CD4-positive, CD25-positive, alpha-beta regulatory T cell (primary cell): ENCODE data around the gene MCC. TPM values are rescaled to one million over a fixed set of nuclear protein-coding genes. Genes with fewer than 3 reads are reported as not detected.

Source experiments
- ATAC-seq, 2 donors: fragments of 150-1000 bp; cut with Tn5 transposase; one replicate each; pipeline ENCODE4 v1.10.0; 2021; ENCODE audit warnings: low read depth in 2 of 2, moderate number of reproducible peaks in 2 of 2, moderate library complexity in 1 of 2
- DNase-seq, 3 donors: peaks; one replicate each; pipeline versions ENCODE4 v3.0.0 to v3.0.0-alpha.2; 2012 to 2022; ENCODE audit warnings: mixed read lengths in 1 of 3
- H3K27ac ChIP-seq: one replicate; pipeline ENCODE4 v1.7.0; 2013; ENCODE audit warnings: mild to moderate bottlenecking, low read length; ENCODE audit not compliant: insufficient read depth, poor library complexity, severe bottlenecking
- H3K27me3 ChIP-seq: one replicate; pipeline ENCODE4 v1.7.0; 2013; ENCODE audit warnings: low read length; ENCODE audit not compliant: control insufficient read depth, insufficient read depth
- H3K36me3 ChIP-seq: one replicate; pipeline ENCODE4 v1.7.0; 2013; ENCODE audit warnings: mild to moderate bottlenecking, low read length, moderate library complexity; ENCODE audit not compliant: control insufficient read depth, insufficient read depth
- H3K4me1 ChIP-seq: 2 replicates; pipeline ENCODE4 v1.7.0; 2013; ENCODE audit warnings: mild to moderate bottlenecking, low read length; ENCODE audit not compliant: insufficient read depth, control insufficient read depth, poor library complexity, severe bottlenecking
- H3K4me3 ChIP-seq: one replicate; pipeline ENCODE4 v1.7.0; 2013; ENCODE audit warnings: low read depth, mild to moderate bottlenecking, low read length, moderate library complexity
- H3K9me3 ChIP-seq, 2 experiments: 1 replicate in 1 of 2; 2 replicates in 1 of 2; pipeline ENCODE4 v1.7.0; 2013; ENCODE audit warnings: low read length in 2 of 2, mild to moderate bottlenecking in 1 of 2, moderate library complexity in 1 of 2; ENCODE audit not compliant: control insufficient read depth in 2 of 2
- H3K27ac Mint-ChIP-seq, 3 donors: one replicate each; pipeline ENCODE4 v1.8.0; 2020 to 2022; ENCODE audit warnings: mild to moderate bottlenecking in 3 of 3, mixed read lengths in 3 of 3, moderate library complexity in 2 of 3
- H3K27me3 Mint-ChIP-seq: one replicate; pipeline ENCODE4 v1.8.0; 2022; ENCODE audit warnings: mild to moderate bottlenecking, mixed read lengths
- H3K36me3 Mint-ChIP-seq: one replicate; pipeline ENCODE4 v1.8.0; 2020; ENCODE audit warnings: mixed read lengths
- H3K4me1 Mint-ChIP-seq, 4 donors: one replicate each; pipeline ENCODE4 v1.8.0; 2020 to 2022; ENCODE audit warnings: mixed read lengths in 4 of 4, mild to moderate bottlenecking in 1 of 4
- H3K4me3 Mint-ChIP-seq, 4 donors: one replicate each; pipeline ENCODE4 v1.8.0; 2020 to 2022; ENCODE audit warnings: mild to moderate bottlenecking in 4 of 4, mixed read lengths in 4 of 4, moderate library complexity in 3 of 4
- H3K9me3 Mint-ChIP-seq, 7 donors: one replicate each; pipeline ENCODE4 v1.8.0; 2020 to 2022; ENCODE audit warnings: mixed read lengths in 7 of 7, mild to moderate bottlenecking in 3 of 7, moderate library complexity in 2 of 7
- polyA plus RNA-seq, 4 donors: library from polyadenylated mRNA; unstranded; fragments of 300-500 nt; fragmentation: Illumina TruSeq; gene quantifications; one replicate each; pipeline ENCODE4 v1.2.3, GENCODE V29; 2021
- total RNA-seq: library from RNA; stranded (reverse); gene quantifications from one replicate; pipeline ENCODE4 v1.2.3, GENCODE V29; 2022

The MCC gene
- total and polyA plus RNA-seq, 5 donors from 2014 or later: 0.47 to 11.1 (median 3.4) TPM

DNA sequence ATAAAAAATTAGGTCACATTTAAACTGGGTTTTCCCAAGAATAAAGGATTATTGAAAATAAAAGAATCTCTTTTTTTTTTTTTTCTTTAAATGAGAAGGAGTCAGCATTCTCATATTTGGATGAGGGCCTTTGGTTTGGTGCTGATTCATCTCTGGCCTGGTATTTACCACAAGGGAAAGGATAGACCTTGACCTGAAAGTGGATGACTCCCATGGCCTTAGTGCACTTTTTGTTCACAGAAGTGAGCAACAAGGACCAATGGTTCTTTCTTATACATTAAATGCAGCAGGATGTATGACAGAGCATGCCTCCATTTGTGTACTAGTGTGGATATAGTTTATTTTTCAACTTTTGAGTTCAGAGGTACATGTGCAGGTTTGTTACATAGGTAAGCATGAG, 32.2 kb upstream of the MCC start:
- no peak for ATAC-seq

GRCh38 chr5:113519412-113519811, 31.2 kb upstream of the MCC start:
- Mint-ChIP-seq H3K27me3 (no peaks in the 10 kb centered on the region), H3K4me1 (peaks cover 40 to 74% (median 54%) of the 10 kb centered on the region in 4 donors), H3K36me3 (peaks cover 25% of the 10 kb centered on the region), H3K4me3 (peak overlapping the region in 1 of 4 donors; percentile 11), H3K9me3 (no peaks in the 10 kb centered on the region), H3K27ac (no peak overlapping the region)
- Histone ChIP-seq H3K4me1 (peaks cover 40% of the 10 kb centered on the region), H3K4me3 (no peak overlapping the region), H3K36me3 (peaks cover 5% of the 10 kb centered on the region), H3K27me3 (no peaks in the 10 kb centered on the region), H3K9me3 (no peaks in the 10 kb centered on the region), H3K27ac (no peak overlapping the region)
- no peak for ATAC-seq
- no peak for DNase-seq

More for the DNA sequence above, 32.2 kb upstream of the MCC start:
- peaks cover 5% of the 10 kb centered on the region for H3K36me3 ChIP-seq
- no peak overlapping the region for H3K4me3 ChIP-seq
- no peak overlapping the region for H3K27ac ChIP-seq
- no peaks in the 10 kb centered on the region for H3K27me3 ChIP-seq
- peak in 1 of 3 donors; percentile 21 for DNase-seq
- Mint-ChIP-seq H3K9me3 (no peaks in the 10 kb centered on the region), H3K4me3 (no peak overlapping the region), H3K4me1 (peaks cover 44 to 75% (median 53%) of the 10 kb centered on the region in 4 donors), H3K27me3 (no peaks in the 10 kb centered on the region), H3K27ac (no peak overlapping the region), H3K36me3 (peaks cover 25% of the 10 kb centered on the region)
- H3K4me1 ChIP-seq: peaks cover 41% of the 10 kb centered on the region
- H3K9me3 ChIP-seq: no peaks in the 10 kb centered on the region

DNA sequence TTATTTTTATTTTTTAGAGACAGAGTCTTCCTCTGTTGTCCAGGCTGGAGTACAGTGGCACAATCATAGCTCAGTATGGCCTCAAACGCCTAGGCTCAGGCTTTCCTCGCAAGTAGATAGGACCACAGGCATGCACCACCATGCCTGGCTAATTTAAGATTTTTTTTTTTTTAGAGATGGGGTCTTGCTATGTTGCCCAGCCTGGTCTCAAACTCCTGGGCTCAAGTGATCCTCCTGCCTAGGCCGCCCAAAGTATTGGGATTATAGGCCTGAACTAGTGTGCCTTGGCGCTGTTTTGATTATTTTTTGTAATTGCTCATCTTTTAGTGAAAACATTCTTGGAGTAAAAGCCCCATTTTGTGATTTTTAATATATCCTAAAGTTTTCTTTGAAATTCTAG, 30.6 kb upstream of the MCC start:
- peak overlapping the region in 1 of 4 donors; percentile 21 for H3K4me3 Mint-ChIP-seq
- H3K4me3 ChIP-seq: no peak overlapping the region
- ATAC-seq (no peak), DNase-seq (no peak)
- H3K9me3 Mint-ChIP-seq: no peaks in the 10 kb centered on the region
- H3K4me1 Mint-ChIP-seq: peaks cover 36 to 73% (median 52%) of the 10 kb centered on the region in 4 donors
- H3K27me3 ChIP-seq: no peaks in the 10 kb centered on the region
- H3K27ac Mint-ChIP-seq: peak overlapping the region in 2 of 3 donors; percentile 25 to 69
- peaks cover 25% of the 10 kb centered on the region for H3K36me3 Mint-ChIP-seq
- no peaks in the 10 kb centered on the region for H3K27me3 Mint-ChIP-seq
- peaks cover 38% of the 10 kb centered on the region for H3K4me1 ChIP-seq
- peaks cover 5% of the 10 kb centered on the region for H3K36me3 ChIP-seq
- H3K27ac ChIP-seq: no peak overlapping the region
- H3K9me3 ChIP-seq: no peaks in the 10 kb centered on the region

DNA sequence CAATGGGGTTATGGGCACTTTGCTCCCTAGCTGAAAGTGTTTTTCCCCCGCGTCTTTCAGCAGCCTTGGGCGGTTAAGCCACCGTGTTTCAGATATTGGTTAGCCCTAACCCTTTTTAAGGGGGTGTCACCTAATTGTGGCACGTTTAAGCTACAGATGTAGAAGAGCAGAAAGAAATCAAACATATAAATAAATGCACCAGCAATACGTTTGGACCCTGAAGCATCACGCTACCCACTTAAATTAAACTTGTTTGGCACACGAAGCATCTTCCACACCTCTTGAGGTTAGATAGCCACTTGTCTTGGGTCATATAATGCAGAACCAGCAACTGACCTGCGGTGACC, 26.0 kb upstream of the MCC start:
- Histone ChIP-seq H3K27me3 (peaks cover 6% of the 10 kb centered on the region), H3K4me3 (peak overlapping the region; percentile 94), H3K4me1 (peaks cover 20% of the 10 kb centered on the region), H3K9me3 (no peaks in the 10 kb centered on the region), H3K36me3 (peaks cover 3% of the 10 kb centered on the region), H3K27ac (peak overlapping the region; percentile 90)
- Mint-ChIP-seq H3K36me3 (peaks cover 5% of the 10 kb centered on the region), H3K9me3 (peaks cover 0 to 2% (median 0%) of the 10 kb centered on the region in 7 donors), H3K27me3 (peaks cover 11% of the 10 kb centered on the region), H3K27ac (peak overlapping the region; percentile 85 to 98 (median 96)), H3K4me3 (peak overlapping the region; percentile 89 to 96 (median 94)), H3K4me1 (peaks cover 20 to 48% (median 36%) of the 10 kb centered on the region in 4 donors)
- ATAC-seq: no peak
- DNase-seq: no peak

GRCh38 chr5:113513384-113514288, 25.4 kb upstream of the MCC start, which contains the start of gene YTHDC2:
Gene YTHDC2, plus strand, starts transcription at chr5:113513694. Its CDS starts 202 bp downstream, at chr5:113513896.
- H3K4me3 ChIP-seq: peak within 1 kb of the TSS; percentile 94
- peak; percentile 97 for ATAC-seq
- H3K36me3 Mint-ChIP-seq: peaks cover 5% of the 10 kb centered on the region
- peak; percentile 82 to 90 (median 87) for DNase-seq
- peaks cover 20% of the 10 kb centered on the region for H3K4me1 ChIP-seq
- peaks cover 16% of the 10 kb centered on the region for H3K27me3 Mint-ChIP-seq
- H3K27ac Mint-ChIP-seq: peak within 1 kb of the TSS; percentile 85 to 98 (median 96)
- peaks cover 0 to 2% (median 0%) of the 10 kb centered on the region in 7 donors for H3K9me3 Mint-ChIP-seq
- peaks cover 19 to 43% (median 31%) of the 10 kb centered on the region in 4 donors for H3K4me1 Mint-ChIP-seq
- H3K27ac ChIP-seq: peak within 1 kb of the TSS; percentile 90
- H3K9me3 ChIP-seq: no peaks in the 10 kb centered on the region
- peaks cover 3% of the 10 kb centered on the region for H3K36me3 ChIP-seq
- H3K27me3 ChIP-seq: peaks cover 9% of the 10 kb centered on the region
- H3K4me3 Mint-ChIP-seq: peak within 1 kb of the TSS; percentile 89 to 96 (median 94)

- Histone ChIP-seq H3K36me3 (peaks cover 3% of the 10 kb centered on the region), H3K27me3 (peaks cover 10% of the 10 kb centered on the region), H3K27ac (no peak overlapping the region), H3K4me3 (no peak overlapping the region), H3K9me3 (no peaks in the 10 kb centered on the region), H3K4me1 (peaks cover 20% of the 10 kb centered on the region)
- Mint-ChIP-seq H3K27me3 (peaks cover 26% of the 10 kb centered on the region), H3K9me3 (peaks cover 0 to 2% (median 0%) of the 10 kb centered on the region in 7 donors), H3K4me1 (peaks cover 17 to 37% (median 29%) of the 10 kb centered on the region in 4 donors), H3K36me3 (peaks cover 5% of the 10 kb centered on the region), H3K4me3 (peak overlapping the region in 3 of 4 donors; percentile 32 to 93 (median 37)), H3K27ac (peak overlapping the region in 1 of 3 donors; percentile 49)
- DNase-seq: no peak
- no peak for ATAC-seq
Measured at GRCh38 chr5:113512341-113512740, 24.1 kb upstream of the MCC start.

DNA sequence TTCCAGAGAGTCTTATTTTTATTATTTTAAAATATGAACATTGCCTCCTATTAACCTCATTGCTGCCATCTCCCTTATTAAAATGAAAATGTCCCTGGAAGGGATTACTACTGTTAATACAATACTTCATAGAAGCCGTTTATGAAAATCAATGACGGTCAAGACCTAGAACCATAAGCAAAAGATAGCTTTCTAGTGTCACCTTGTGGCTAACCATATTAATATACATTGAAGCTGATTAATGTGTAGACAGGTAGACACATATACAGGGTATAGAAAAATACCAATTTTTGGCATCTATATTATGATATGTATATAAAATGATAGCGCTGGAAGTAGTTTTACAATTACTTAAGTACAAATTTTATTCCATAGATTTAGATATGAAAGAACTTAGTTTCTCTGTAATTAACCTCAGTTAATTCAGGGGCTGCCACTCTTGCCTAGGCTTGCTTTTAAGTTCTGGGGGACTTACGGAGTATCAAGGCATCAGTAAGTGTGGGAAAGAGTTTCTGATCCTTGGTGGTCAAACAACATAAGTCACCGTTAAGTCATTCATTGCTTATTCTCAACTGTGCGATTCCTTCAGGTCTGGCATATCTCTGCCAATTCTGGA, 22.7 kb upstream of the MCC start:
- Histone ChIP-seq H3K27me3 (peaks cover 18% of the 10 kb centered on the region), H3K9me3 (no peaks in the 10 kb centered on the region), H3K36me3 (no peaks in the 10 kb centered on the region), H3K4me3 (no peak overlapping the region), H3K4me1 (peaks cover 18% of the 10 kb centered on the region), H3K27ac (no peak overlapping the region)
- Mint-ChIP-seq H3K4me3 (peak overlapping the region in 2 of 4 donors; percentile 32 to 48), H3K27me3 (peaks cover 36% of the 10 kb centered on the region), H3K27ac (peak overlapping the region in 1 of 3 donors; percentile 48), H3K9me3 (peaks cover 0 to 2% (median 0%) of the 10 kb centered on the region in 7 donors), H3K4me1 (peaks cover 14 to 28% (median 21%) of the 10 kb centered on the region in 4 donors), H3K36me3 (no peaks in the 10 kb centered on the region)
- ATAC-seq (no peak), DNase-seq (peak in 2 of 3 donors; percentile 38 to 49)
